GM12801 (cell line): ENCODE results near the gene IRF2.

Experiments used
- CTCF ChIP-seq: IDR thresholded peaks from one replicate; pipeline ENCODE4 v1.5.1; 2011; ENCODE audit warnings: control low read depth; ENCODE audit not compliant: insufficient read length; ENCODE audit errors: extremely low read depth

The IRF2 gene

DNA sequence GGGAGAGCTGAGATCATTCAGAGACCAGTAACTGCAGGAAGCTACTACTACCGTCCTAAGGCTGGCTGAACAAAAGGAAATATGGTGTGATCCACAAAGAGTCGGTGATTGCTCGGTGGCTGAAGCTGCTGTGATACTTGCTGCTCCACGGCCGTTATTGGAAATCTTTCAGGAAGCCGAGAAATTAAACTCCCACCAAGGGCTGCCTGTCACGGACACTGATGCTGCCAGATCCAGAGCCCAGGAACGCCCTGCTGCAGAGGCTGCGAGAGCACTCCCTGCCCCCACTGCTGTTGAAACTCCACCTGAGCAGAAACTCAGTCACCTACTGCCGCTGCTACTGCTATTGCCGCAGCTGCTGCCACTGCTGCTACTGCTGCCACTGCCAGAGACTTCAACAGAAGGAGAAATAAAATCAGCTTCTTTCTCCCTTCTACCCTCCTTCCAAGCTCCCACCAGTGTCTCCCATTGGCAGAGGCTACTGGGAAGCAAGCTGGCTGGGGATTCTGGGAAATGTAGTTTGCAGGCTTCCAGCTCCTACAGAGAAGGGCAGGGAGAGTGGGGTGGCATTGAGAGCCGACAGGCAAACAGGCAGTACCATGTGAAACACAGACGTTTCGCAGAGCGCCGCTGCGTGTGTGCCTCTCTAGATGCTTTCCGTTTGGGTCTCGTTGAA, 130.7 kb downstream of the IRF2 start:
- TF ChIP-seq CTCF, result no peak

DNA sequence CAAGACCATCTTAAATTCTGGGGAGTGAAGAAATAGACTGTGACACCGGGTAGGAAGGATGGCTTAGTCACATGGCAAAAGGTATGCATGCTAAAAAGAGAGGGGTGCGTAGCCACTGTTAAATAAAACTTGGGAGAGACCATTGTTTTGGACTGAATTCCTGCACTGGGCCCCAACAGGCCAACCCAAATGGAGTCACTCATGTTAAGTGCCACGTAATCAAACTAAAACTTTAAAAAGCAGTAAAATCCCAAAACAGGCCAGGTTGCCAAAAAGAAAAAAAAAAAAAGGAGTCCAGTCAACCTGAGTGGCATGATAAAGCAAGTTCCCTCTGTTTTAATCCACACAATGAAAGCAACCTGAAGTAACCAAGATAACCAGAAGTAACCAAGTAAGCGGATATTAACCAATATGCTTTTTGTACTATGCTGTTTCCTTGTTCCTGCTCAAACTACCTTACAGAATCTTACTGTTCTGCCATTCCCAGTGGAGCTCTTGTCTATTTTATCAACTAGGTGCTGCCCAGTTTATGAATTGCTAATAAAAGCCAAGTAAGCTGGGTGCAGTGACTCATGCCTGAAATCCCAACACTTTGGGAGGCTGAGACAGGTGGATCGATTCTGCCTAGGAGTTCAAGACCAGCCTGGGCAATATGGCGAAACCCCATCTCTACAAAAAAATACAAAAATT, 132.0 kb downstream of the IRF2 start:
- no peak for TF ChIP-seq CTCF

GRCh38 chr4:184337907-184338306, 136.4 kb downstream of the IRF2 start:
- no peak for TF ChIP-seq CTCF
